T-helper 17 cell (primary cell): Measurements from ENCODE around the gene SIT1. TPM values are rescaled to one million over a fixed set of nuclear protein-coding genes. Genes with fewer than 3 reads are reported as not detected.

Source experiments
- ATAC-seq: fragments of 150-1000 bp; cut with Tn5 transposase; 2 replicates; pipeline ENCODE4 v1.10.0; 2021; ENCODE audit warnings: mild to moderate bottlenecking, moderate library complexity
- DNase-seq, 3 donors: peaks; one replicate each; pipeline versions ENCODE4 v3.0.0 to v3.0.0-alpha.2; 2020 to 2021
- H3K9me3 ChIP-seq: one replicate; pipeline ENCODE4 v1.7.0; 2013; ENCODE audit warnings: low read length, mild to moderate bottlenecking; ENCODE audit not compliant: control insufficient read depth, poor library complexity, severe bottlenecking
- H3K27ac Mint-ChIP-seq: one replicate; pipeline ENCODE4 v1.8.0; 2022; ENCODE audit warnings: mild to moderate bottlenecking, moderate library complexity, mixed read lengths
- H3K27me3 Mint-ChIP-seq: one replicate; pipeline ENCODE4 v1.8.0; 2022; ENCODE audit warnings: mixed read lengths
- H3K36me3 Mint-ChIP-seq: one replicate; pipeline ENCODE4 v1.8.0; 2022; ENCODE audit warnings: low read depth, mixed read lengths
- H3K4me1 Mint-ChIP-seq: one replicate; pipeline ENCODE4 v1.8.0; 2022; ENCODE audit warnings: mild to moderate bottlenecking, mixed read lengths
- H3K4me3 Mint-ChIP-seq: one replicate; pipeline ENCODE4 v1.8.0; 2022; ENCODE audit warnings: mild to moderate bottlenecking, moderate library complexity, mixed read lengths
- total RNA-seq, 4 donors: library from RNA in 2 of 4; stranded (reverse) in 2 of 4; gene quantifications; one replicate each; pipeline ENCODE4 v1.2.3 and lab custom pipeline; 2022 to 2026

Gene SIT1
- total RNA-seq, 2 donors from 2014 or later = 33.9 to 48.9 TPM

- Mint-ChIP-seq H3K4me3 (no peak overlapping the region), H3K36me3 (peaks cover 4% of the 10 kb centered on the region), H3K27ac (peak overlapping the region; percentile 29), H3K4me1 (peaks cover 42% of the 10 kb centered on the region), H3K27me3 (no peaks in the 10 kb centered on the region)
- ATAC-seq (peak; percentile 94), DNase-seq (peak in 2 of 3 donors; percentile 32 to 34)
- no peaks in the 10 kb centered on the region for H3K9me3 ChIP-seq
Observed at GRCh38 chr9:35611230-35611797, 39.4 kb downstream of the SIT1 start.

GRCh38 chr9:35609820-35610163 lies 40.9 kb downstream of the SIT1 start:
- Mint-ChIP-seq H3K4me3 (no peak overlapping the region), H3K27me3 (no peaks in the 10 kb centered on the region), H3K27ac (no peak overlapping the region), H3K36me3 (peaks cover 4% of the 10 kb centered on the region), H3K4me1 (peaks cover 37% of the 10 kb centered on the region)
- no peak for ATAC-seq
- DNase-seq = no peak
- no peaks in the 10 kb centered on the region for H3K9me3 ChIP-seq

GRCh38 chr9:35609001-35609819 lies 41.5 kb downstream of the SIT1 start:
- H3K9me3 ChIP-seq = no peaks in the 10 kb centered on the region
- H3K36me3 Mint-ChIP-seq = peaks cover 5% of the 10 kb centered on the region
- no peak overlapping the region for H3K27ac Mint-ChIP-seq
- ATAC-seq (no peak), DNase-seq (no peak)
- peaks cover 37% of the 10 kb centered on the region for H3K4me1 Mint-ChIP-seq
- no peaks in the 10 kb centered on the region for H3K27me3 Mint-ChIP-seq
- H3K4me3 Mint-ChIP-seq = no peak overlapping the region

- DNase-seq (no peak), ATAC-seq (no peak)
- Mint-ChIP-seq H3K36me3 (peaks cover 5% of the 10 kb centered on the region), H3K27ac (no peak overlapping the region), H3K27me3 (no peaks in the 10 kb centered on the region), H3K4me1 (peaks cover 40% of the 10 kb centered on the region), H3K4me3 (no peak overlapping the region)
- no peaks in the 10 kb centered on the region for H3K9me3 ChIP-seq
Observed at GRCh38 chr9:35608221-35608620, 42.5 kb downstream of the SIT1 start.

GRCh38 chr9:35606726-35607125 lies 44.0 kb downstream of the SIT1 start:
- H3K4me1 Mint-ChIP-seq = peaks cover 37% of the 10 kb centered on the region
- no peaks in the 10 kb centered on the region for H3K9me3 ChIP-seq
- no peak for DNase-seq
- peak overlapping the region; percentile 63 for H3K4me3 Mint-ChIP-seq
- peaks cover 5% of the 10 kb centered on the region for H3K36me3 Mint-ChIP-seq
- H3K27me3 Mint-ChIP-seq = no peaks in the 10 kb centered on the region
- peak overlapping the region; percentile 72 for H3K27ac Mint-ChIP-seq
- ATAC-seq = no peak

GRCh38 chr9:35606138-35606504 lies 44.6 kb downstream of the SIT1 start:
- ATAC-seq (no peak), DNase-seq (no peak)
- Mint-ChIP-seq H3K27me3 (no peaks in the 10 kb centered on the region), H3K27ac (no peak overlapping the region), H3K36me3 (peaks cover 5% of the 10 kb centered on the region), H3K4me3 (peak overlapping the region; percentile 85), H3K4me1 (peaks cover 31% of the 10 kb centered on the region)
- no peaks in the 10 kb centered on the region for H3K9me3 ChIP-seq

- no peaks in the 10 kb centered on the region for H3K27me3 Mint-ChIP-seq
- peaks cover 31% of the 10 kb centered on the region for H3K4me1 Mint-ChIP-seq
- no peak overlapping the region for H3K27ac Mint-ChIP-seq
- no peak for ATAC-seq
- DNase-seq = peak in 2 of 3 donors; percentile 20 to 31
- H3K9me3 ChIP-seq = no peaks in the 10 kb centered on the region
- H3K4me3 Mint-ChIP-seq = peak overlapping the region; percentile 85
- peaks cover 5% of the 10 kb centered on the region for H3K36me3 Mint-ChIP-seq
Observed at GRCh38 chr9:35605351-35606137, 45.2 kb downstream of the SIT1 start.

- Mint-ChIP-seq H3K4me3 (peak within 1 kb of the TSS; percentile 100), H3K4me1 (peaks cover 30% of the 10 kb centered on the region), H3K36me3 (peaks cover 5% of the 10 kb centered on the region), H3K27ac (peak within 1 kb of the TSS; percentile 99), H3K27me3 (no peaks in the 10 kb centered on the region)
- DNase-seq (peak; percentile 74 to 85 (median 78)), ATAC-seq (peak; percentile 41)
- H3K9me3 ChIP-seq = no peaks in the 10 kb centered on the region
Observed at GRCh38 chr9:35604578-35605350, 46.0 kb downstream of the SIT1 start, which contains the start of gene TESK1. TESK1 (plus strand) TSS chr9:35605262; CDS start chr9:35605620, 358 bp downstream.

- H3K9me3 ChIP-seq = no peaks in the 10 kb centered on the region
- peaks cover 30% of the 10 kb centered on the region for H3K4me1 Mint-ChIP-seq
- peak; percentile 98 to 99 (median 99) for DNase-seq
- ATAC-seq = peak; percentile 91
- H3K36me3 Mint-ChIP-seq = peaks cover 5% of the 10 kb centered on the region
- peak overlapping the region; percentile 100 for H3K4me3 Mint-ChIP-seq
- H3K27me3 Mint-ChIP-seq = no peaks in the 10 kb centered on the region
- H3K27ac Mint-ChIP-seq = peak overlapping the region; percentile 99
Observed at GRCh38 chr9:35603986-35604577, 46.6 kb downstream of the SIT1 start.

- H3K9me3 ChIP-seq = no peaks in the 10 kb centered on the region
- Mint-ChIP-seq H3K27ac (peak overlapping the region; percentile 99), H3K27me3 (no peaks in the 10 kb centered on the region), H3K4me3 (peak overlapping the region; percentile 100), H3K4me1 (peaks cover 30% of the 10 kb centered on the region), H3K36me3 (peaks cover 5% of the 10 kb centered on the region)
- DNase-seq (no peak), ATAC-seq (no peak)
Observed at GRCh38 chr9:35603506-35603985, 47.2 kb downstream of the SIT1 start.

GRCh38 chr9:35599763-35600604 lies 50.7 kb downstream of the SIT1 start:
- H3K4me1 Mint-ChIP-seq = peaks cover 18% of the 10 kb centered on the region
- DNase-seq (no peak), ATAC-seq (no peak)
- H3K4me3 Mint-ChIP-seq = no peak overlapping the region
- H3K9me3 ChIP-seq = no peaks in the 10 kb centered on the region
- no peak overlapping the region for H3K27ac Mint-ChIP-seq
- H3K27me3 Mint-ChIP-seq = no peaks in the 10 kb centered on the region
- H3K36me3 Mint-ChIP-seq = peaks cover 9% of the 10 kb centered on the region
